Measurements from ENCODE around the gene PRRC2A.

DNA sequence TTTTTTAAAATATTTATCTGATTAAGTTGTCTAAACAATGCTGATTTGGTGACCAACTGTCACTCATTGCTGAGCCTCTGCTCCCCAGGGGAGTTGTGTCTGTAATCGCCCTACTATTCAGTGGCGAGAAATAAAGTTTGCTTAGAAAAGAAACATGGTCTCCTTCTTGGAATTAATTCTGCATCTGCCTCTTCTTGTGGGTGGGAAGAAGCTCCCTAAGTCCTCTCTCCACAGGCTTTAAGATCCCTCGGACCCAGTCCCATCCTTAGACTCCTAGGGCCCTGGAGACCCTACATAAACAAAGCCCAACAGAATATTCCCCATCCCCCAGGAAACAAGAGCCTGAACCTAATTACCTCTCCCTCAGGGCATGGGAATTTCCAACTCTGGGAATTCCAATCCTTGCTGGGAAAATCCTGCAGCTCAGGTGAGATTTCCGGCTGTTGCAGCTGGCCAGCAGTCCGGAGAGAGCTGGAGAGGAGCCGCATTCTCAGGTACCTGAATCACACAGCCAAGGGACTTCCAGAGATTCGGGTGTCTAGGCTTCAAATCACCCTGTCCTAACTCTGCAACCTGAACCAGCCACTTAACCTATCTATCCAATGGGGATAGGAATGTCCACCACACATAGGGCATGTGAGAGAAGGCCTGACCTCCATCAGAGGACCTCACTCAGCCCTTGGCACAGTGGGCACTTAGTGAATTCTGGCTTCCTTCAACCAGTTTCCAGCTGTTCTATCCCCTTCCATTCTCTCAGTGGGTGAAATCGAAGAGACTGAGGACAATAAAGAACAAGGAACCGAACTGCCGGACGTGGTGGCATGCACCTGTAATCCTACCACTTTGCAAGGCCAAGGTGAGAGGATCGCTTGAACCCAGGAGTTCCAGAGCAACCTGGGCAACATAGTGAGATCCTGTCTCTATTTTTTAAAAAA lies 42.1 kb upstream of the PRRC2A start:
- TF ChIP-seq, protein P1, sequence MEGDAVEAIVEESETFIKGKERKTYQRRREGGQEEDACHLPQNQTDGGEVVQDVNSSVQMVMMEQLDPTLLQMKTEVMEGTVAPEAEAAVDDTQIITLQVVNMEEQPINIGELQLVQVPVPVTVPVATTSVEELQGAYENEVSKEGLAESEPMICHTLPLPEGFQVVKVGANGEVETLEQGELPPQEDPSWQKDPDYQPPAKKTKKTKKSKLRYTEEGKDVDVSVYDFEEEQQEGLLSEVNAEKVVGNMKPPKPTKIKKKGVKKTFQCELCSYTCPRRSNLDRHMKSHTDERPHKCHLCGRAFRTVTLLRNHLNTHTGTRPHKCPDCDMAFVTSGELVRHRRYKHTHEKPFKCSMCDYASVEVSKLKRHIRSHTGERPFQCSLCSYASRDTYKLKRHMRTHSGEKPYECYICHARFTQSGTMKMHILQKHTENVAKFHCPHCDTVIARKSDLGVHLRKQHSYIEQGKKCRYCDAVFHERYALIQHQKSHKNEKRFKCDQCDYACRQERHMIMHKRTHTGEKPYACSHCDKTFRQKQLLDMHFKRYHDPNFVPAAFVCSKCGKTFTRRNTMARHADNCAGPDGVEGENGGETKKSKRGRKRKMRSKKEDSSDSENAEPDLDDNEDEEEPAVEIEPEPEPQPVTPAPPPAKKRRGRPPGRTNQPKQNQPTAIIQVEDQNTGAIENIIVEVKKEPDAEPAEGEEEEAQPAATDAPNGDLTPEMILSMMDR (IDR thresholded peaks at IDR 0.05), result no peak
- no peak for TF ChIP-seq POLR2A (IDR thresholded peaks at IDR 0.05)
